Mucosa of descending colon (tissue), 3 donors: ENCODE data around the gene KAZN. TPM values are rescaled to one million over a fixed set of nuclear protein-coding genes. Genes with fewer than 3 reads are reported as not detected.

Source experiments
- ATAC-seq: fragments of 200-7000 bp; cut with Tn5 transposase; one replicate; pipeline ENCODE4 v1.9.1; 2020; ENCODE audit warnings: mild to moderate bottlenecking, moderate library complexity
- DNase-seq, 3 donors: peaks; one replicate each; pipeline ENCODE4 v3.0.0-alpha.2; 2020
- H3K36me3 ChIP-seq: fragments of 200-600 bp; one replicate; pipeline ENCODE4 v1.8.0; 2021; ENCODE audit warnings: low read depth, mild to moderate bottlenecking
- H3K4me1 ChIP-seq: fragments of 200-600 bp; one replicate; pipeline ENCODE4 v1.8.0; 2021; ENCODE audit warnings: low read depth, mild to moderate bottlenecking
- H3K4me3 ChIP-seq: fragments of 200-600 bp; one replicate; pipeline ENCODE4 v1.8.0; 2021; ENCODE audit warnings: mild to moderate bottlenecking
- H3K9me3 ChIP-seq: fragments of 200-600 bp; one replicate; pipeline ENCODE4 v1.8.0; 2021; ENCODE audit warnings: mild to moderate bottlenecking
- intact Hi-C, 2 donors: fragments of 100-400 bp; cut with DNase I in 1 of 2; cut with micrococcal nuclease in 1 of 2; formaldehyde crosslinking; loops; one replicate each; pipeline versions ENCODE4 v1.11.0 to v1.11.1; 2022; cut with DNase I, micrococcal nuclease
- total RNA-seq, 3 donors: library from RNA; stranded (reverse); fragmentation: NEBNext Ultra II Directional in 2 of 3; extraction: Animal tissue kit (Norgen Biotek cat#: 25700) in 2 of 3; gene quantifications; one replicate each; pipeline versions ENCODE4 v1.2.1 to v1.2.4, GENCODE V29; 2021 to 2023
- TF ChIP-seq, protein P1 (sequence below): fragments of 200-600 bp; IDR thresholded peaks from one replicate; pipeline ENCODE4 v1.8.0; 2022; ENCODE audit warnings: antibody characterized with exemption, mild to moderate bottlenecking
- donor health status: DM: no; HTN: no; CAD: no; lungs with moderate emphysema.
- donor health status: DM: no; HTN: no; CAD: no.
- donor health status: DM: no; HTN: yes; CAD: no.

The KAZN gene
- total RNA-seq, 3 donors from 2014 or later: 9.7 to 21.9 (median 15.8) TPM

DNA sequence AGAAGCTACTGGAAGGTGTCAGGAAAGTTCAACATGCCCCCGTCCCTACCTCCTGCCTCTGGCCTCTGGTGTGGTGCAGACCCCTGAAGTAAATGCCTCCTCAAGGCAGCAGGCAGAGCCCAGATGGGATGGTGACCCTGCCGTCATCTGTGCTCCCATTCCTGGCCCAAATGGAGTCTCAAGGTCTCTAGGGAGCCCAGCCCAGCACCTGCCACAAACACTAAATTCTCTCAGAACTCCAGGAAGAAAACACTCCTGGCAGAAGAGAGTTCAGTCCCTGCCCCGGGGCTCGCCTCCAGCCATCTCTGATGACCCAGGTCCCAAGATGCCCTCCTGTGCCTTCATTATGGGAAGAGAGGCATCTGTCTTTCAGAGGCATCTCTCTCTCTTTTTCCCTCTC is 293.5 kb downstream of the KAZN start:
- no peaks in the 10 kb centered on the region for H3K9me3 ChIP-seq
- no peak for ATAC-seq
- no peak for DNase-seq
- intact Hi-C loops: no loop called here
- no peaks in the 10 kb centered on the region for H3K4me1 ChIP-seq
- TF ChIP-seq, protein P1, sequence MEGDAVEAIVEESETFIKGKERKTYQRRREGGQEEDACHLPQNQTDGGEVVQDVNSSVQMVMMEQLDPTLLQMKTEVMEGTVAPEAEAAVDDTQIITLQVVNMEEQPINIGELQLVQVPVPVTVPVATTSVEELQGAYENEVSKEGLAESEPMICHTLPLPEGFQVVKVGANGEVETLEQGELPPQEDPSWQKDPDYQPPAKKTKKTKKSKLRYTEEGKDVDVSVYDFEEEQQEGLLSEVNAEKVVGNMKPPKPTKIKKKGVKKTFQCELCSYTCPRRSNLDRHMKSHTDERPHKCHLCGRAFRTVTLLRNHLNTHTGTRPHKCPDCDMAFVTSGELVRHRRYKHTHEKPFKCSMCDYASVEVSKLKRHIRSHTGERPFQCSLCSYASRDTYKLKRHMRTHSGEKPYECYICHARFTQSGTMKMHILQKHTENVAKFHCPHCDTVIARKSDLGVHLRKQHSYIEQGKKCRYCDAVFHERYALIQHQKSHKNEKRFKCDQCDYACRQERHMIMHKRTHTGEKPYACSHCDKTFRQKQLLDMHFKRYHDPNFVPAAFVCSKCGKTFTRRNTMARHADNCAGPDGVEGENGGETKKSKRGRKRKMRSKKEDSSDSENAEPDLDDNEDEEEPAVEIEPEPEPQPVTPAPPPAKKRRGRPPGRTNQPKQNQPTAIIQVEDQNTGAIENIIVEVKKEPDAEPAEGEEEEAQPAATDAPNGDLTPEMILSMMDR: no peak
- no peaks in the 10 kb centered on the region for H3K36me3 ChIP-seq
- no peak overlapping the region for H3K4me3 ChIP-seq

DNA sequence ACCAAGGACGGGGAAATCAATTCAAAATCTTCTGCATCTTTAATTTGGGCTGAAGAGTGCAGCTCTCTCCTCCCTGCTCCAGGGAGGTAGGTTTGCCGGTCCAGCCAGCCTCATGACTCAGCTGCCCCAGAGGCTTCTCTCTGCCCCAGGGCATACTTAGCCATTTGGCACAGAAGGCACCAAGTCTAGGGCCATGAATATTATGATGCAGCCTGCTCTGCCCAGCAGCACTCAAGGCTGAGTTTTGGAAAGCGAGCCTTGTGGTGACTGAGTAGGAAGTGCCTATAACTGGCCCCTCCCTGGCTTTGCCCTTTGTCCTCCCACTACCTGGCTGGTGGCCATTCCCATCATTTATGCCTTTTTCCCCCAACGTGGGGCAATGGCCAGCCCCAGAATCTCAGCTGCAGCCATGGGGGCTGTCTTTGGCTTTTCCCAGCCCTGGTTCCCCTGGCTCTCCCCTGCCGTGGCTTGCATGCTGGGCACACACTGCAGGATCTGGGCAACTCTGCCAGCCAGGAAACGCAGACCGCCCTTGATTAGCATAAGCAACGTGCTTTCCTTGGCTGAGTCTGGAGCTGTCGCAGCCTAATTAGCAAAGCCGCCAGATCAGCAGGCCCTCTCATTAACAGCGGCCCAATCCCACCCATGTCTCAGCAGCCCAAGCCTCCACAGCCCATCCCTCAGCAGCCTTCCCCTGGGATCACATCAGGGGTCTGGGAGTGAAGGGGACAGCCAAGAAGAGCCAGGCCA is 296.5 kb downstream of the KAZN start:
- Histone ChIP-seq H3K9me3 (no peaks in the 10 kb centered on the region), H3K4me1 (no peaks in the 10 kb centered on the region), H3K4me3 (no peak overlapping the region), H3K36me3 (no peaks in the 10 kb centered on the region)
- DNase-seq (peak in 2 of 3 donors; percentile 34 to 35), ATAC-seq (peak; percentile 90)
- intact Hi-C loops: no loop called here
- TF ChIP-seq, protein P1: no peak

DNA sequence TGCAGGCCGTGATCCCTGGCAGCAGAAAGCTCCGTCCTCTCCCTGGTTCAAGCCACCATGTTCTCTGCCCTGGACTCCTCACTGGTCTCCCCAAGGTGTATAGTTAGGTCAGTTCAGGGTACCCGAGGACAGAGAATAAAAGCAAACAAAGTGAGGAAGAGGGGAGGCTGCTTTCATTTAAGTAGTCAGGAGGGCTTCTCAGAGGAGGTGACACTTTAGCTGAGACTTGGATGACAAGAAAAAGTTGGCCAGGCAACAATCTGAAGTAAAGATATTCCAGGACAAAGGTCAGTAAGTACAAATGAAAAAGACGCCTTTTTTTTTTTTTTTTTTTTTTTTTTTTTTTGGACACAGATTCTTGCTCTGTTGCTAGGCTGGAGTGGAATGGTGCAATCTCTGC is 297.2 kb downstream of the KAZN start:
- H3K4me3 ChIP-seq: no peak overlapping the region
- no peaks in the 10 kb centered on the region for H3K4me1 ChIP-seq
- H3K9me3 ChIP-seq: no peaks in the 10 kb centered on the region
- TF ChIP-seq, protein P1: no peak
- no peak for ATAC-seq
- DNase-seq: no peak
- H3K36me3 ChIP-seq: no peaks in the 10 kb centered on the region
- intact Hi-C loops: no loop called here

DNA sequence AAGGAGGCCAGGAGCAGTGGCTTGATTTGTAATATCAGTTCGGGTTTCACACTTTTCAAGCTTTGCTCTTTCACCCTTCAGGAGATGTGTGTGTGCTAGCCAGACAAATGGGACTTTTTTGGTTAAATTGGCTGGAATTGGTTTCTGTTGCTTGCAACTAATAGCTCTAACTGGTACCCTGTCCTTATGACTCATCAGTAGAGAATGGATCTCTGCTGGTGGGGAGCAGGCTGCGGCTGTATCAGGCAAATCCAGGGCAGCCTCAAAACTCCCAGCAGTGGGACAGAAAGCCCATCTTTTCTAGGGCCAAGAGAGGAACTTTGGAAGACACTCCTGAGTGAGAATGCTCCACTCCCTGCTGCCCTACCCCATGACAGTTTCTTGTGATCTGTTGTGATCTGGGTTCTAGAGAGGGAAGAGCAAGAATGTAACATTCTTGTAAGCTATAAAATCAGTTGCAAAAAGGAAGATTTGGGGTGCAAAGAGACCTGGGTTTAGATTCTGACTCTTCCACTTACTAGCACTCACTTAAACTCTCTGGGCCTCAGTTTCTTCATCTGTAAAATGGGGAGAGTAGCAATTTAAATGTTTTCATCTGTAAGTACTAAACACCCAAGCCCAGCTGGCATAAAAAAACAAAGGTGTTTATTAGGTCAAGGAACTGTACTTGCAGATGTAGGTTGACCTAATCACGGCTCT is 298.0 kb downstream of the KAZN start:
- intact Hi-C loops: no loop called here
- DNase-seq: no peak
- ATAC-seq: no peak
- TF ChIP-seq, protein P1: no peak
- Histone ChIP-seq H3K4me1 (no peaks in the 10 kb centered on the region), H3K4me3 (no peak overlapping the region), H3K9me3 (no peaks in the 10 kb centered on the region), H3K36me3 (no peaks in the 10 kb centered on the region)

DNA sequence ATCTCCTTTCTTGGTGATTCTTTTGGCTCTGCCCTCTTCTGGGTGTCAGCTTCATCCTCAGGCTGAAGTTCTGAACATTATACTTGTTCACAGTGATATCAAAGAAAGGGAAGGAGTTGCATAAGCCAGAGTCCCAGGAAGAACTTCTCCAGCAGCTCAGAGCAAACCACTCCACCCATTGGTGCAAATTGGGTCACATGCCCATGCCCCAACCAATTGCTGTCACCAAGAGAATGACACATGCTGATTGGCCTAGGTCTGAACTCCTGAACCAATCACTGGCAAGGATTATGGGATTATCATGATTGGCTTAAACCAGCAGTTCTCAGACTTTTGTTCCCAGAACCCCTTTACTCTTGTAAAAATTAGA is 298.6 kb downstream of the KAZN start:
- no peaks in the 10 kb centered on the region for H3K4me1 ChIP-seq
- intact Hi-C loops: no loop called here
- no peaks in the 10 kb centered on the region for H3K9me3 ChIP-seq
- ATAC-seq (no peak), DNase-seq (no peak)
- no peak overlapping the region for H3K4me3 ChIP-seq
- no peaks in the 10 kb centered on the region for H3K36me3 ChIP-seq
- TF ChIP-seq, protein P1: no peak
